GM19025 (cell line): ENCODE data around the gene DDAH2.

Experiments used
- ATAC-seq: cut with Tn5 transposase; IDR thresholded peaks from one replicate; pipeline ENCODE4 v1.9.1; 2021; ENCODE audit warnings: mild to moderate bottlenecking, low read depth, moderate library complexity; ENCODE audit not compliant: unreplicated experiment

The DDAH2 gene

DNA sequence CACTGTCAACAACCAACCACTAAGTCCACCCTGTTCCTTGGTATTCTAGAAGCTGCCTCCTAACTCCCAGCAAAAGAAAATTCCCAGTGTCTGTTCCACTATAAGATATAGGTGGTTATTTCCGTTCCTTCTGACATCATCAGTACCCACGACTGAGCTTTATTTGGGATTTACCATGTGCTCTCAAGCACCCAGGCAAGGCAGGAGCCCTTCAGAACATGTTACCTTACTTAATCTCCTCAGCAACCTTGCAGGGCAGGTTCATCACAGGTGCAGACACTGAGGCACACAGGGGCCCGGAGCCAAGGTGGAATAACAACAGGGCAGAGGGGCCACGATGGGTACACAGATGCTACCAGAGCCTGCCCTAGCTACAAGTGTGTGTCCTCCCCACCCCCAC lies 36.7 kb downstream of the DDAH2 start:
- ATAC-seq, result no peak

DNA sequence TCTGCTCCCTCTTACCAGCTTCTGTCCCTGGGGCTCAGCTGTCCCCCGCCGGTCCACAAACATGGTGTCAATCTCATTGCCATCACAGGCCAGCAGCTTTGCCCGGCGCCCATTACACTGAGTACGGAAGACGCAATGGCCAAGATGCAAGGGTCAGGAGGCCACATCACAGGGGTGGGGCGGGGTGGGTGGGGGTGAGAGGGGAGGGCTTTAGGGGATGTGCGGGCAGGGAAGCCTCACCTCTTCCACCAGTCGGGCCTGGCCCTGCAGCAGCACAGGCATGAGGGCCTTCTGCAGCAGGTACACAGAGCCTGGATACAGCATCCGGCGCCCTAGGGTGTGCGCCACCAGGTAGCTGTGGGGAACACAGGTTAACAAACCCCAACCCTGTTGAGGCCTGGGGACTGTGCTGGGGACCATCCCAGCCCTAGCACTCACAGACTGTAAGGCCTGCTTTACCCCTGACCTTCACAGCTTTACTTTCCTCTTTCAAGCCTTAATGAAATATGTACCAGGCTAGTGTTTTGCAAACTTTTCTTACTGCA lies 37.5 kb downstream of the DDAH2 start:
- ATAC-seq, result no peak

DNA sequence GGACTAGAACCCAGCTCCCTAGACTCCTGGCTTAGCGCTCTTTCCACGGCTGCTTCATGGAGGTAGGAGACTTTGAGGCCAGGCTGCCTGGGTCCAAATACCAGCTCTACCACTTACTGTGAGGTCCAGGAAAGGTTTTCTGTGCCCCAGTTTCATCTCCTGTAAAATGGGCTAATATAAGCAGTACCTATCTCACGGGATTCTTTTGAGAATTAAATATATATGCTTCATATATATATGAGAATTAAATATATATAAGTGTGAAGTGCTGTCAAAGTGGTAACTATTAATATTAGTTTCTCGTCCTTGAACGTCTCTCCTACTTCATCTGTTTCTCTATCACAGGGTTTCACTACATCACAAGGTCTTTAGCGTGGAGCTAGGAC lies 38.0 kb downstream of the DDAH2 start:
- ATAC-seq, result no peak

DNA sequence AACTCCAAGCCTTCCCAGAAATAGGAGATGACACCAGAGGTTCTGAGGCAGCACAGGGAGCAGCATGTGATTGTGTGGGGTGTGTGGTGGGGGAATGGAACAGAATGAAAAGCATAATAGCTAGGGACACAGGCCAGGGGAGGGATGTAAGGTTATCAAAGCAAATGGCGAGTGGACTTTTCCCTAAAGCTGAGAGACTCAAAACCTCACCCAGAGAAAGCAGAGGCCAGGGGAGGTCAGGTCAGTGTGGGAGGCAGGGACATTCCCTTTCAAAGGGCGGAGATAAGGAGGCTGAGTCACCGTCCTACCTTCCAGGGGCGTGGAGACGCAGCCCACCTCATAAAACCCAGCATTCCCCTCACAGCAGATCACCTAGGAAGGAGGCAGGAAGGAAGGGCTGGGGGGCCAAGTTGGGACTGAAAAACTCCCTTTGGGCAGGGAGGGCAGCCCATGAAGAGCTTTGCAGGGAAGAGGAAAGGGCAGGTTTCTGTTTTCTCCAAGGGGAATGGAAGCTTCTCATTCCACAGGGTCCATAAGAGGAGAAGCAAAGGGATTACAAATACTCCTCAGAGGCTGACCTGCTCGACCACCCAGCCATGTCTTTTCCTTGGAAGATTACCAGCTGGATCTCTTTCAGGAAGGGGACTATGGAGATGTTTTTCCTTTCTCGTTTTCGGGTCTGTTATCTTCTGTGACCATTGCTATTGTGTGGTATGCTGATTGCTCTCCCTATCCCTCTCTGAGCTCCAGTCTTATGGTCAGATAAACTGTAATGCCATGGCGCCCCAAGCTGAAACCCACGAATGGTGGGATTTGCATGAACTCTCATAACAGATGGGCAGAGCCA lies 38.6 kb downstream of the DDAH2 start:
- no peak for ATAC-seq

DNA sequence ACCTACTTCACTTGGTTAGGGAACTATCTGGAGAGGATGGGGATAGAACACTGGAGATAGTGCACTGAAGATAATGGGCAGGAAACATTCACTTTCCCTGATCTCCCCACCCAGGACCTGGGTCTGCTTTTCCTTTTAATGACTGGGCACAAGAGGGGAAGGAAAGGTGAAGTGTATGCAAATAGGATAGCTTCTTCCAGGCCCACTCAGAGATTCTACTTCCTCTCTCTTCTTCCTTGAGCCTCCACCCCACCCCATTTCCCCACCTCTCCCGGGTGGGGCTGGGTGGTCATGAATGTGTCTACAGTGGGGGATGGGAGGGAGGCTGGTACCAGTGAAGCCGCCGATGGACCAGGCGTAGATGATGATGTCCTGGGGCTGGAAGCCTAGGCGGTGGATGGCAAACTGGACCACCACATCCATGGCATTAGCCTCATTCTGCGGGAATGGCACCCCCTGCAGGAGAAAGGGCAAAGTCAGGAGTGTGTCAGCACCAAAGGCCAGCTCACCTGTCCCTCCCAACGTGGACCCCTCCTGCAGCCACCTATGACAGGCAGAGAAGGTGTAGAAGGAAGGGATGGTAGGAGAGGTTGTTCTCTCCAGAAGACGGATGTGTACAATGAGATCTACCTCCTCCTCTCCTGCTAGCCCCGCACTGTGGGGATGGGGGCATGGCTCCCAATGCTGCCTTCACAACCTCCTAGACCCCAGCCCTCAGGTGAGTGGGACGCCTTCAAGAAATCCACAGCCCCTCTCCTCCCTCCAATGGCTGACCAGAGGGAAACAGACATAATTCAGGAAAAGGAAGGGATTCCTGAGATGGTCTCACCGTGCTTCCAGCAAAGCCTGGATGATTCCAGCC lies 39.6 kb downstream of the DDAH2 start:
- no peak for ATAC-seq

DNA sequence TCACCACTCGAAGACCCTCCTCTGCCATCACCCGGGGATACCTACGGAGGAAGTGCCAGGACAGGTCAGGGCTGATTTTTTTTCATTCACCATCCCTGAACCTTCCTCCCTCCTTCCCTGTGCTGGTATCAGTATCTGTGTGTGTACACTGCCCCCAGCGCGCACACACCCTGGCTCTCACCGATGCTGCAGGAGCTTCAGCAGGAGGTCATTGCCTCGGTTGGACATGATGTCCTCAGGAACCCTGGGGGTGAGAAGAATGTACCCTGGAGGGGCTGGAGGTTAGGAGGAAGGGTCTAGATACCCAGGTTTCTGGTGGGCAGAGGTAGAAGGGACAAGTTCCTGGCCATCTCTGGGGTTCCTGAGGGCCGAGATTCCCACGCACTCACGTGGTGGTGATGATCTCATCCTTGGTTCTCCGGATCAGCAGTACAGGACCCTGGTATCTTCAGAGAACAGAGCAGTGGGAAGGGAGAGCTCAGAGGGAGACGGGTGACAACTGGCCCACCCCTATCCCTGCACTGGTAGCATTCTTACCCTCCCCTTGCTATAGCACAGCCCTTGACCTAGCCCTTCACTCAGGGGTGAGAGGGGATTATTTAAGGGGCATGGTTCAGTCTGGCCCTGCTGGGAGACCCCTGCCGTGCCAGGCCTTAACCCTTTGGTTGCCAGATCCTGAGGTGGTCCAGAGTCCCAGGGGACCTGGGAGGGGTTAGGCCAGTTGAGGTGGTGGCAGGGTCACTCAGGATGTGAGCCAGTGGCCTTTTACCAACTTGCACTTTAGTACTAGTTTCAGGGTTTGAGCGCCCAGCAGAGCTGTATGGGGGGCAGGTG lies 41.0 kb downstream of the DDAH2 start:
- no peak for ATAC-seq

DNA sequence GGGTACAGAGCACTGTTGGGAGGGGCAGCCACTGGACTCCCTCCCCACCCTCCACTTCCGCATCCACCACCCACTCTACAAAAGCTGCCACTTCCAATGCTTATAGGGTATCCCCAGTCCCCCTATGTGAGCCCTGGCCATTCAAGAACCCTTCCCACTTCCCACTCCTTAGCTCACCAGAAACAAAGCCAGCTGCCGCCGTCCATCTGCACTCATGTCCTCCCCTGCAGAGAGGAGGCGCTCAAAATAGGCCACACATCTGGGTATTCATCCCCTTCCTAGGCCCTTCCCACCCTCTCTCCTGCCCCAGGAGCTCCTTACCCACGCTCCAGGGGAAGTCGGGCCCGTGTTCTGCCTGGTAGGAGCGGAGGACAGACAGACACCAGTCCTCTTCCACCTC lies 41.8 kb downstream of the DDAH2 start:
- ATAC-seq, result no peak

DNA sequence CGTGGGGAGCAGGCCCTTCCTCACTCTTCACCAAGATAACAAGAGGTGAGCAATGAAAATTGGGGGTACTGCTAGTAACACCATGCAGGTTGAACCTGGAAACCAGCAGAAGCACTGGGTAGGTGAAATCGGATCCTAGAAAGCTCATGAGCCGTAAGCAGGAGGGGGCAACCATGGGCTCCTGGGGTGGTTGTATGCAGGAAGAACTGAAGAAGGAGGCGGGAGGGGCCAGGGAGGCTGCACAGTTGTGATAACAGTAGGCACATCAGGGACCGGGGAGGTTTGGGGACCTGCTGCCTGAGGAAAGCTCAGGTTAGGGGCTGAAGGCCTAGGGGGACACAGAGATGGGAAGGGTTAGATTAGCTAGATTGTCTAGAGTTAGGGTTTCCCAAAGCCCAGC lies 42.6 kb downstream of the DDAH2 start:
- ATAC-seq, result no peak

DNA sequence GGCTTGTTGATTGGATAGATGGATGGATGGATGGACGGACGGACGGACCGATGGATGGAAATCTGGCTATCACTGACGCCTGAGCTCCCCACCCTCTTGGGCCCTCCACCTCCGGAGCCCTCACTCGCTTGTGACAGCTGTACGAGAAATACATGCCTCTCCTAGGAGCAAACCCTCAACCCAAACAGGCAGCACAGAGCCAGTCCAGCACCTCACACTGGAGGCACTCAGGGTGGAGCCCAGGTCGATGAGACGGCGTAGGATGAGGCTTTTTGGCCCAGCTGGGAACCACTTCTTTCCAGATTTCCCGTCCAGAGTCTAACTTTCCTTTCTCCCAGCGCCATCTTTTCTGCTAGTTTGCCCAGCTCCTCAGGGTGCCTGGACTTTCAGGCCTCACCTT lies 45.5 kb downstream of the DDAH2 start:
- no peak for ATAC-seq

DNA sequence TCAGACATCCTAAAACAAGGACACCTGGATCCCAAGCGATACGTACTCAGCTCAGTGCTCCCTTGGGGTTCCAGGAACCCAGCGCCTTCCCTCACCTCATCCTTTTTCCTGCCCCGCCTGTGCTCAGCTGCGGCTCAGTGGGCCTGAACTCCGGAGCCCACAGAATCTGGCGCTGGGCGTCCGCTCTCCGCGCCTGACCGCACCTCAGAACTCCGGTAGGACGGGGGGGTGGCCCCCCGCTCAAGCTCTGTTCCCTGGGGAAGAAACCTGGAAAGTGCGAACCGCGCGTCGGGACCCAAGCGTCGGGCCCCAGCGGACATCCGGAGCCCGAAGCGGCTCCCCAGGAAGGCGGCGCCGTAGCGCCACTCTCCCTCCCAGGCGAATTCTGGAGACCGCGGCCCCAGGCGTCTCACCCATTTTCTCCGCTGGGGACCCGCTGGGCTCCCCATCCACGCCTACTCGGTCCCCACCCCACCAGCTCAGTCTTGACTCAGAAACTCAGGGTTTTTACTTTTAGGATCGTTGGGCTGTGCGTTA lies 47.9 kb downstream of the DDAH2 start:
- ATAC-seq, result no peak

DNA sequence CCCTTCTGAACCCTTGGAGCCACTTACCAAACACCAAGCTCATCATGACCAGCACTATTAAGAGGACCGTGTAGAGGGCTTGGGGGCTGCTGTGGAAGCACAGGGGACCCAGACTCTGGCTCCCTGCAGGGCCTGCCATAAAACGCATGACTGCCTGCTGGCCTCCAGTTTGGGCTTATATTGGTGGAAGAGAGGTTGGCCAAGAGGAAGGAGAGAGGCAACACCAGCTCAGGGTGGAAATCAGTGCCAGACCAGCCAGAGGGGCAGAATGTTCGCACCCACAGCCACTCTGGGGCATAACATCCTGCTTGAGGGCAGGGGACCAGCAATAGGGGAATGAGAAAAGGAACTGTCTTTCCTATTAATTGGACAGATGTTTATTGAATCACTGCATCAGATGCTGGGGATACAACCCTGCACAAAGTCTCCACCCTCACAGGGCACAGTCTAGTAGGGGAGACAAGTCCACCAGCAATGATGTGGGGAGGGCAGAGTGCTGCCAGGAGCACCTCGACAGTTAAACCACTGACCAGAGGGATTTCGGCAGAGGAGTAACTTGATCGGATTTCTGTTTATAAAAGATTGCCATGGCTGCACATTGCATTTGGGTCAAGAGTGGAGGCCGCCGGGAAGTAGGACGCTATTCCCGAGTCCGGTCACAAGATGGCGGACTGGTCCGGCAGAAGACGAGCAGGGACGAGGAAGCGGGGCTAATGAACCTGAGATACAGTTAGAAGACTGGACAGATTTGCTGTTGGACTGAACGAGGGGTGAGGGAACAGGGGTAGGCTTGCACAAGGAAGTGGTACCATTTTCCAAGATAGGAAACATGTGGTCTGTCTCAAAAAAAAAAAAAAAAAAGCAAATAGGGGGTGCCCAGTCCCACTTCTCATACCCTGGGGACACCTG lies 48.6 kb downstream of the DDAH2 start, which contains the start of gene LY6G5C:
TSS of gene LY6G5C (minus strand) at position 842 of the 909 bp plus-strand sequence. CDS start at position 148, 694 bp downstream.
- ATAC-seq, result no peak

DNA sequence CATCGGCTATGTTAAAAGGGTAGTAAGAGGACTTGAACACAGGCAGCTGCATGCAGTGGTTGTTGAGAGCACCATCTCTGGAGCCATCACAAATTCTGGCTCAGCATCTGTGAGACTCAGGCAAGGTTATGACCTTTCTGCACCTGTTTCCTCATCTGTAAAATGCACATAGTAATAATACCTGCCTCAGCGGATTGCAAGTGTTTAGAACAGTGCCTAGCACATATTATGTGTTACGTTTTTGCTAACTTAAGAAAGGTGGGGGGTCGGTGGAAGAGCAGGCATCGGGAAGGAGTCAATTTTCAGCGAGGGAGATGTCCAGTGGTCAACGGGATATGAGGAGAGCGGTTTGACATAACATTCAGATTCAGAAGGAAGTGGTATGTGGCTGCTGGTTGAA lies 51.1 kb downstream of the DDAH2 start:
- no peak for ATAC-seq
